NK-92 (cell line): ENCODE measurements around the gene PTH2R.
"Not testable (repeated sequence)": the region's sequence is repeated elsewhere in the genome, so short reads cannot be mapped to it uniquely, and the experiment has no call there.

Experiments used
- DNase-seq: peaks from one replicate; lab custom pipeline; 2025; ENCODE audit not compliant: unreplicated experiment; lab: John Stamatoyannopoulos, UW

Gene PTH2R

DNA sequence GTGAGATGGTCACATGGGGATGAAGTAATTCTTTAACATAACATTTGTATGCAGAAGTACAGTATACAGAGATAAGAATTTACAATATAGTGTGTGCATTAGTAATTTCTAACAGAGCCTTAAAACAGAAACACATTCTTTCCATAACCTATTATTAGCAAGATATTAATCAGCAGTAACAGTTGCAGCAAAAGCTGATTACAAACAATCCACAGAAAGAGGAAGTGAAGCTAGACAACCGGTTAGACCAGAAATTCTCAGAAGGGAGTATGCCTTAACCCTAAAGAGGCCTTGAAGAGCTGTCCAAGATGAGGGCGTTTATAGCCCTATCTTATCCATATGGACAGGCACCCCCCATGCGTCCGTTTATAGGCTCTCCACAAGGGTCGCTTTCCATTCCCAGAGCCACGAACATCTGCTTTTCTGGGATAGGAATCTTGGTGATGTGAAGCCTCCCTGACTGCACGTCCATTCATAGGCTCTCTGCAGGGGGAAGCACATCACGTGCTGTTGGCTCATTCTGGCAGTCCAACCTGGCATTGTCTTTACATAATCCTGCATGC is 75.9 kb downstream of the PTH2R start:
- not testable (repeated sequence) for DNase-seq

DNA sequence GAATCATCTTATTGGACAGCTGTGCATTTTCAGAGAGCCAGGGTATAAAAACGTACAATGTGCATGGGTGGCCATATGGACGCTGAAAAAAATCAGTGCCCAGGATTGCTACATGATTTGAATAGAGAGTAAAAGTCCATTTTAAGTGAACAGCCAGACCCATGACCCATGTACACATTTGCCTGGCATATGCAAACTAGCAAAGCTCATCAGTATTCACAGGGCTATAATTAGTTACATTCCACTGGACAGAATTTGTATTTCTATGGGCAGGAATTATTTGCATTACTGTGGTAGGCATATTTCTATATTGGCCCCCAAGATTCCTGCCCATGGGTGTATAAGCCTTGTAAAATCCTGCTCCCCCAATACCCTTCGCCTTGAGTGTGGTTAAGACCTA is 78.8 kb downstream of the PTH2R start:
- no peak for DNase-seq

DNA sequence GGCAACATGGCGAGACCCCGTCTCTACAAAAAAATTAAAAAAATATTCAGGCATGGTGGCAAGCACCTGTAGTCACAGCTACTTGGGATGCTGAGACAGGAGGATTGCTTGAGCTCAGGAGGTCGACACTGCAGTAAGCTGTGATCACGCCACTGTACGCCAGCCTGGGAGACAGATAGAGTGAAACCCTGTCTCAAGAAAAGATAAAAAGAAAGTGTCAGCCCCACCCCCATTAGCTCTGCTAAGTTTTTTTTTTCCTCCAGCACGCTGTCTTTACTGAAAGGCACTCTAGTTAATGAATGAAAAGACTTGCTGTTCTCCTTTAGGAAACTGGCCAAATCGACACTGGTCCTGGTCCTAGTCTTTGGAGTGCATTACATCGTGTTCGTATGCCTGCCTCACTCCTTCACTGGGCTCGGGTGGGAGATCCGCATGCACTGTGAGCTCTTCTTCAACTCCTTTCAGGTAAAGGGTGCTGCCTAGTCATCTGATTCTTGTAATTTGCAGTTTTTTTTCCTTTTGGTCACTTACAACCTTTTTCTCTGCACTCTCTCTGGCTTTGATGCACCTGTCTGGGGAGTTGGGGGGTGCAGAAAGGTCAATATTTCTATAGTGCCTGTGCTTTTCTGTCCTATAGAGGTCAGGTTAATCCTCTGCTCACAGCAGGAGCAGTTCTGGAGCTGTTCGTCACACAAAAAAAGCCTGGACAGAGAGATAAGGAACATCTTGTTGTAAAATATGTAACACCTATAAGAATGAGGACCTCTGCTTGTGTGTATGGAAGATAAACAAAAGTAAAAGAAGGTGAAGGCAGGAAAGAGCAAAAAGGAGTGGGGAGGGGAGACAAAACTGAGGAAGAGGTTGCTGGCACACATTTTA is 82.3 kb downstream of the PTH2R start:
- no peak for DNase-seq

DNA sequence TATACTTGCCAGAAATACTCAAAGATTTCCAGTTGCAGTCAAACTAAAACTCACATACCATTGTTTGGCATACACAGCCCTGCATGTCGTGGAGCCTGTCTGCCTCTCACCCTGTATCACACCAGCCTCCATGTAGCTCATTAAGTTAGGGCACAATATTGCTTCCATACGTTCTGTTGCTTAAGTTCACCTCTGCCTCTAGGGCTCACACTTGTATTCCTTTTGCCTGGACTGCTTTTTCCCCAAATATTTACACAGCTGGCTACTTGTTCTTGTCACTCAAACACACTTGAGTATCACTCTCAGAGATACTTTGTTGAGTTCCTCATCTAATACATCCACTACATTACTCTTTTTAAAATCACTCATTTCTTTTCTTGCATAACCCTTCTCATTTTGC is 83.1 kb downstream of the PTH2R start:
- DNase-seq: no peak

DNA sequence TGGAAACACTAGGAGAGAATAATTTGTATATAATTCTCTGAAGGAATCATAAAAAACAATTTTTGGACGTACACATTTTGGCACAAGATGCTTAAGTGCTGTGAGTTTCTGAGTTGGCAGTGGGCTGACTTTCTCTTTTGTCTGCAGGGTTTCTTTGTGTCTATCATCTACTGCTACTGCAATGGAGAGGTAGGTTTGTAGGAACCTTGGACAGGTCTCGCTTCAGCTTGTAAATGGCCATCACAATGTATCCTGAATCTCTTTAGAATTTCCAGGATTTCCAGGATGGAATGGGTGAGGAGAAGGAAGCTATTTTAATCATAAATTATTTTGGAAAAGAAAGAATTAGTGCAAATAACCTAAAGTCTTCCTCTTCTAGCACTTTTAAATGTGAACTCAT is 83.9 kb downstream of the PTH2R start:
- no peak for DNase-seq

DNA sequence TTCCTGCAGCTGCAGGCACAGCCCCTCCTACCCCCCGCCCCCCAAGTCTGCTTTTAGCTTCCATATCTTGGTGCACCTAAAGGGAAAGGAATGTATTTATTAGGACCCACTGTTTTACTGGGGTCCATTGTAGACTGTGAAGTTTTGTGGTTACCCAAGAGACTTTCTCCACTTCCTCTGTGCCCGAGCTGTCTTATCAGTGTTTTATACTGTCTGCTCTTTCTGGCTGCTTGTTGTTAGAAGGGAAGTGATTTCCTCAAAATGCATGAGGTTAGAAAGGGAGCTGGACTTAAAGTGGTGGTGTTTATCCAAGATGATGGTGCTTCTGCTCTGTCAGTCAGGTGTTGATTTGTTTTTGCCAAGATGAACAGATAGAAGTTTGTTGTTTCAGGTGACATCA is 85.0 kb downstream of the PTH2R start:
- DNase-seq: no peak

DNA sequence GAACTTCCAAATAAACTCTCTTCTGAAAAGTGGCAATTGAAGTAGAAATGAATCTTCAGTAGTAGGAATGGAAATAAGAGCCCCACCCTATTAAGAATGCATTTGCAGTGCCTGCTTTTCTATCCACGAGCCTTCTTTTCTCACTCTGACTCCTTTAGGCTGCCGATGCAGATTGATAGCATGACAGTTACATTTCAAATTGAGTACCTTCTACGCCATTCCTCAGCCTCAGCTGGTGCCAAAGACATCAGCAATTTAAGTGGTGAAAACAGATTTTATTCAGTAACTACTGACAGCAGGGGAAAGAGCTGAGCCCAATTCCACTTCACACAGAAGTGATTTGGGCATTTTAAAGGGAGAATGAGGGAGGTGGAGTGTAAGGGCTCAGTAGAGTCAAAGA is 85.5 kb downstream of the PTH2R start:
- DNase-seq: no peak

DNA sequence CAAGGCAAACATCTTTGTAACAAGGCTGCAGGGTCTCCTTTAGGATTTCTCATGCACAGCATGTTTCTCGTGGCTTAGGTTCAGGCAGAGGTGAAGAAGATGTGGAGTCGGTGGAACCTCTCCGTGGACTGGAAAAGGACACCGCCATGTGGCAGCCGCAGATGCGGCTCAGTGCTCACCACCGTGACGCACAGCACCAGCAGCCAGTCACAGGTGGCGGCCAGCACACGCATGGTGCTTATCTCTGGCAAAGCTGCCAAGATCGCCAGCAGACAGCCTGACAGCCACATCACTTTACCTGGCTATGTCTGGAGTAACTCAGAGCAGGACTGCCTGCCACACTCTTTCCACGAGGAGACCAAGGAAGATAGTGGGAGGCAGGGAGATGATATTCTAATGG is 86.6 kb downstream of the PTH2R start:
- no peak for DNase-seq

DNA sequence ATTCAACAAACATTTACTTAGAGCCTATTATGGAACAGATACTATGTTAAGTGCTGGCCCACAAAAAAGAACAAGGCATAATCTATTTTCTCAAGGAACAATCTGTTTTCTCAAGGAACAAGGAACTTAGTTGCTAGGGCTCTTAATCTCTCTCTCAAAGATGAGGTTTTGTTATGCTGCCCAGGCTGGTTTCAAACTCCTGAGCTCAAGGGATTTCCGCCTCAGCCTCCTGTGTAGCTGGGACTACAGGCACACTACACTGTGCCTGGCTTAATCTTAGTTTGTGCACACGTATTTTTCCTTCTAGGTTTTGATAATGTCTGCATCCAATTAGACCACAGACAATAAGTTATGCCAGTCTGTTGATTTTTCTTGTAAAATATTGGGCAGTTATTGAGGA is 89.5 kb downstream of the PTH2R start:
- DNase-seq: no peak

DNA sequence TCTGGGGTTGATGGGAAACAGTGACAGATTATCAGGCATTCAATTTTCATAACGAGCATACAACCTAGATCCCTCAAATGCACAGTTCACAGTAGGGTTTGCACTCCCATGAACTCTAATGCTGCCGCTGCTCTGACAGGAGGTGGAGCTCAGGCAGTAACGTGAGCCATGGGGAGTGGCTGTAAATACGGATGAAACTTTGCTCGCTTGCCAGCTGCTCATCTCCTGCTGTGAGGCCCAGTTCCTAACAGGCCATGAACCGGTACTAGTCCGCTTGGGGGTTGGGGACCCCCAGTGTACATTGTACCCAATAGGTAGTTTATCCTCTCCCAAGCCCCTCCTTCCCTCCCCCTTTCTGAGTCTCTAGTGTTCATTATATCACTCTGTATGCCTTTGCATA is 94.6 kb downstream of the PTH2R start:
- no peak for DNase-seq

DNA sequence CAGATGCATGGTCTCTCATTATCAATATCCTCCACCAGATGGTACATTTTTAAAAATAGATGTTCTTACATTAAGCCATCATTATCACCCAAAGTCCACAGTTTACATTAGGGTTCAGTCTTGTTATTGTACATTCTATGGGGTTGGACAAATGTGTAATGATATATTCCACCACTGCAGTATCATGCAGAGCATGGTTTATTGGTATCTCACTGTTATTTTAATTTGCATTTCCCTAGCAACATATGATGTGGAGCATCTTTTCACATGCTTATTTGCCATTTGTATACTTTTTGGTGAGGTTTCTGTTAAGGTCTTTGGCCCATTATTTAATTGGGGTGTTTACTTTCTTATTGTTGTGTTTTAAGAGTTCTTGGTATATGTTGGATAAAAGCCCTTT is 95.7 kb downstream of the PTH2R start:
- no peak for DNase-seq

DNA sequence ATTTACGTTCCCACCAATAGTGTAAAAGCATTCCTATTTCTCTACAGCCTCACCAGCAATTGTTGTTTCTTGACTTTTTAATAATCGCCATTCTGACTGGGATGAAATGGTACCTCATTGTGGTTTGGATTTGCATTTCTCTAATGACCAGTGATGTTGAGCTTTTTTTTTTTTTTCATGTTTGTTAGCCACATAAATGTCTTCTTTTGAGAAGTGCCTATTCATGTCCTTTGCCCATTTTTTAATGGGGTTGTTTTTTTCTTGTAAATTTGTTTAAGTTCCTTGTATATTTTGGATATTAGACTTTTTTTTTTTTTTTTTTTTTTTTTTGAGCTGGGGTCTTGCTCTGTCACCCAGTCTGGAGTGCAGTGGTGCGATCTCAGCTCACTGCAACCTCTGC is 98.8 kb downstream of the PTH2R start:
- not testable (repeated sequence) for DNase-seq

DNA sequence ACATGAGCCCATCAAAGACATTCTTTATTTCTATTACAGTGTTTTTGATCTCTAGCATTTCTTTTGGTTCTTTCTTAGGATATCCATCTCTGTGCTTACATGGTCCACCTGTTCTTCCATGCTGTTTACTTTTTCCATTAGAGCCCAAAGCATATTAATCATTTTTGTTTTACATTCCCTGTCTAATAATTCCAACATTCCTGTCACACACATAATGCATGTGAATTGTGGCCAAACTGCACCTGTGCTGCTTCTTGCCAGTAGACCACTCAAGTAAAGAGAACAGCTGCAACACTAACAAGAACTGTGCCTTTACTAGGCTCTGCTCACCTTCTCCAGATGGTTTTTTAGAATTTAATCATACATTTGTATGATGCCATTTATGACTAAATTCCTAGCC is 103.0 kb downstream of the PTH2R start:
- no peak for DNase-seq

DNA sequence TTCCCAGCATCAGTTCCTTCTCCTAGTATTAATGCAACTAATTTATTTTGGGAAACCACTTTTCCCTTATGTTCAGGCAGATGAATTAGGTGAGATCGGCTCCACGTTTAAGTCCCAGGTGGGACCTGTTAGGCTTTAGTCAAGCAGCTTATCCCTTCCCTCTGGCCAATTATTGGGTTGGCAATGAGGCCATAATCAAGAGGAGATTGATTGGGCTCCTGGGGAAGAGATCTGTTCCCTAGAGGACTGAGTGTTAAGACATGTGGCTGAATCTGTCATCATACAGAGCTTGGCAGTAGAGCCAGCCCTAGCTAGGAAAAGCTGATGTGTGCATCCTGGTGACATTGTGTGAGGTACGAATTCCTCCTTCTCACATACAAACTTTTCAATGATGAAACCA is 104.4 kb downstream of the PTH2R start:
- DNase-seq: no peak

DNA sequence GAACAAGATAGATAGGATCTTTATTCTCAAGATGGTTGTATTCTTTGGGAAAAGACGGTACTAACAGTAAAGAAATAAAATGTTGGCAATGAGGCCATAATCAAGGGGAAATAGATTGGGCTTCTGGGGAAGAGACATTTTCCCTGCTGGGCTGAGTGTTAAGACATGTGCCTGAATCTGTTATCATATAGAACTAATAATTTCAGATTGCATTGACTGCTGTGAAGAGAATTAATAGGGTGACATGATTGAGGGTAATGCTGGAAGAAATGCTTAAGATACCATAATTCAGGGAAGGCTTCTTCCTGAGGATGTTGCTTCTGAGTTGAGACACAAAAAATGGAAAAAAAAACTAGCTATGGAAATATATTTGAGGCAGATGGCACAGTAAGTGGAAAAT is 105.0 kb downstream of the PTH2R start:
- no peak for DNase-seq

DNA sequence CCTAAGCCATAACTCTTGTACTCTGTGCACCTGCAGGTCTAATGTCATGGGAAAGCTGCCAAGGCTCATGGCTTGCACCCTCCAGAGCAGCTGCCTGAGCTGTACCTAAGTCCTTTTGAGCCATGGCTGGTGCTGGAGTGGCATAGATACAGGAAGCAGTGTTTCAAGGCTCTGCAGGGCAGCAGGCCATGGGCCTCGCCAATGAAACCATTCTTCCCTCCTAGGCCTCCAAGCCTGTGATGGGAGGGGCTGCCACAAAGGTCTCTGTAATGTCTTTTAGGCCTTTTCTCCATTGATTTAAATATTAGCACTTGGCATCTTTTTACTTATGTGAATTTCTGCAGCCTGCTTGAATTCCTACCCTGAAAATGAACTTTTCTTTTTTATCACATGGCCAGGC is 108.5 kb downstream of the PTH2R start:
- no peak for DNase-seq

DNA sequence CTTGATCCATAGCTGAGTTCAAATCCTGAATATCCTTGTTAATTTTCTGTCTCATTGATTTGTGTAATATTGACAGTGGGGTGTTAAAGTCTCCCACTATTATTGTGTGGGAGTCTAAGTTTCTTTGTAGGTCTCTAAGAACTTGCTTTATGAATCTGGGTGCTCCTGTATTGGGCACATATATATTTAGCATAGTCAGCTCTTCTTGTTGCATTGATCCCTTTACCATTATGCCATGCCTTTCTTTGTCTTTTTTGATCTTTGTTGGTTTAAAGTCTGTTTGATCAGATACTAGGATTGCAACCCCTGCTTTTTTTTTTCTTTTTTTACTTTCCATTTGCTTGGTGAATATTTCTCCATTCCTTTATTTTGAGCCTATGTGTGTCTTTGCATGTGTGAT is 116.5 kb downstream of the PTH2R start:
- DNase-seq: not testable (repeated sequence)

DNA sequence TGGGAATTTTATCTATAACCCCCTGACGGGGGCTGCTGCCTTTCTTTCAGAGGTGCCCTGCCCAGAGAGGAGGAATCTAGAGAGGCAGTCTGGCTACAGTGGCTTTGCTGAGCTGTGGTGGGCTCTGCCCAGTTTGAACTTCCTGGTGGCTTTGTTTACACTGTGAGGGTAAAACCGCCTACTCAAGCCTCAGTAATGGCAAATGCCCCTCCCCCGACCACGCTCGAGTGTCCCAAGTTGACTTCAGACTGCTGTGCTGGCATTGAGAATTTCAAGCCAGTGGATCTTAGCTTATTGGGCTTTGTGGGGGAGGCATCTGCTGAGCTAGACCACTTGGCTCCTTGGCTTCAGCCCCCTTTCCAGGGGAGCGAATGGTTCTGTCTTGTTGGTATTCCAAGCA is 118.6 kb downstream of the PTH2R start:
- DNase-seq: not testable (repeated sequence)

DNA sequence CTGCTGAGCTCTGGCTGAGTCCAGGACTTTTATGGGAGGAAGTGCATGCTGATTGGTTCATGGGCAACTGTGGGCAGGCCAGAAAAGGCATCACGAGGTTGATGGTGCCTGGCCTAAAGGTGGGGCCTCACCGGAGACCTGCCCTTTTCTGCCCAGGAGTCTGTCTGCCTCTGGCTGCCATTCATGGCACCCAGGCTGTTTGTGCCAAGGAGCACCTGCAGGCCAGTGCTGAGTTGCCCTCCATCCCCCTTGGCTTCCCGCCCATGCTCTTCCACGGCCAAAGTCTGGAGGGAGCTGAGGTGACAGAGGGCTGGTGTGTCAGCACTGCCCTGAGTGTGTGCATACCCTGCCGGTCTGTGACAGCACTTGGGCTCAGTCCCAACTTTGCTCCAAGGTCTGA is 123.2 kb downstream of the PTH2R start:
- DNase-seq: no peak

DNA sequence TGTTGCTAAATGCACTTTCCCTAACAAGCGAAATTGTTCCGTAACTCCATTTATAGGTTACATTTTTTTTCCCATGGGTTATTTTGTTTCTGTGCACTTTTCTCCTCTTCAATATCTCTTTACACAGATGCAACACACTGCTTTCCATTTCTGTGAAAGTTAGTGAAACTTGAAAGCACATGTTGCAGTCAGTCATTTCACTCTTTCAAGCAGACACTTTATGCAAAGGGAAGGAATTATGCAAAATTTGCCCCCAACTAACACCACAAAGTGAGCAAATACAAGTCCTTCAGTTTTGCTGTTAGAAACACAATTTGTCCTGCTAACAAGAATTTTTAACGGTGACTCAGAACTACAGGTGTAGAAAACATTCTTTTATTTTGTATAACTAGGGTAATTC is 124.8 kb downstream of the PTH2R start:
- no peak for DNase-seq

DNA sequence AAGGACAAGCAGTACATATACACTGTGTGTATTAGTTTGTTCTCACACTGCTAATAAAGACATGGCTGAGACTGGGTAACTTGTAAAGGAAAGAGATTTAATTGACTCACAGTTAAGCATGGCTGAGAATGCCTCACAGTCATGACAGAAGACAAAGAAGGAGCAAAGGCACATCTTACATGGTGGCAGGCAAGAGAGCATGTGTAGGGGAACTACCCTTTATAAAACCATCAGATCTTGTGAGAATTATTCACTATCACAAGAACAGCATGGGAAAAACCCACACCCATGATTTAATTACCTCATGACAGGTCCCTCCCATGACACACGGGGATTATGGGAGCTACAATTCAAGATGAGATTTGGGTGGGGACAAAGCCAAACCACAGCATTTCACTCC is 129.0 kb downstream of the PTH2R start:
- DNase-seq: not testable (repeated sequence)

DNA sequence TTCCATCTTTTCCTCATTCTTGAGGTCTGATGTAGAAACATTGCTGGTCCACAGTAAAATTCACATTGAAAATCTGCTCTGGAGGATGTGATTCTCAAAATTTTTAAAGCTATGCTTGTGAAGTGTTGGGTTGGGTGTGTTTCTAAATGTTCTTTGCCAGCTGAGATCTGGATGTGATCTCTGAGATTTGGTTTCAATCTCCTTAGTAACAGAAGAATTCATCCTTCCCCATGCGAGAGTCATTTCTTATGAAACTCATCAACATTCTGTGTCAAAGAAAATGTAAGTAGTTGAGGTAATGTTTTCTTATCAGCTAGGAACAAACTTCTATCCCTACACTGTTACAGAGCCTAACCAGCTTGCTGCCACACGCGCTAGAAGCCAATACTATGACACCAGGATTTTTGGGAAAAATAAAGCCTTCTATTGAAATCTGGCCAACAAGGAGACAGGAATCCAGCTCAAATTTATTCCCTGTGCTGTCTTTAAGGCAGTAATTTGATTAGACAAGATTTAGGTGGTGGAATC is 134.9 kb downstream of the PTH2R start:
- DNase-seq: no peak
